ENCODE measurements around the gene PREX1.

DNA sequence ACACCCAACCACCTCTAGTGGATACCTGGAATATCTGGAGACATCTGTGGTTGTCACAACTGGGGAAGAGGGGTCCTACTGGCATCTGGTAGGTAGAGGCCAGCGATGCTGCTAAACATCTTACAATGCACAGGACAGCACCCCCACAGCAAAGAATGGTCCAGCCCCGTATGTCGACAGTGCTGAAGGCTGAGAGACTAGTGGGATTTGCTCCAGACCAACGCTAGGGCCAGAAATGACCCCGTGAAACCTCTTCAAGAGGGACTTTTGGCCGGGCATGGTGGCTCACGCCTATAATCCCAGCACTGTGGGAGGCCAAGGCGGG lies 7.2 kb downstream of the PREX1 start:
- TF ChIP-seq POLR2AphosphoS5 (IDR thresholded peaks at IDR 0.05; ENCODE audit: low read depth) = no peak
- TF ChIP-seq, protein P1, sequence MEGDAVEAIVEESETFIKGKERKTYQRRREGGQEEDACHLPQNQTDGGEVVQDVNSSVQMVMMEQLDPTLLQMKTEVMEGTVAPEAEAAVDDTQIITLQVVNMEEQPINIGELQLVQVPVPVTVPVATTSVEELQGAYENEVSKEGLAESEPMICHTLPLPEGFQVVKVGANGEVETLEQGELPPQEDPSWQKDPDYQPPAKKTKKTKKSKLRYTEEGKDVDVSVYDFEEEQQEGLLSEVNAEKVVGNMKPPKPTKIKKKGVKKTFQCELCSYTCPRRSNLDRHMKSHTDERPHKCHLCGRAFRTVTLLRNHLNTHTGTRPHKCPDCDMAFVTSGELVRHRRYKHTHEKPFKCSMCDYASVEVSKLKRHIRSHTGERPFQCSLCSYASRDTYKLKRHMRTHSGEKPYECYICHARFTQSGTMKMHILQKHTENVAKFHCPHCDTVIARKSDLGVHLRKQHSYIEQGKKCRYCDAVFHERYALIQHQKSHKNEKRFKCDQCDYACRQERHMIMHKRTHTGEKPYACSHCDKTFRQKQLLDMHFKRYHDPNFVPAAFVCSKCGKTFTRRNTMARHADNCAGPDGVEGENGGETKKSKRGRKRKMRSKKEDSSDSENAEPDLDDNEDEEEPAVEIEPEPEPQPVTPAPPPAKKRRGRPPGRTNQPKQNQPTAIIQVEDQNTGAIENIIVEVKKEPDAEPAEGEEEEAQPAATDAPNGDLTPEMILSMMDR (conservative IDR thresholded peaks at IDR 0.05; ENCODE audit: low read depth in 2 of 2) = no peak
- TF ChIP-seq, protein P2, sequence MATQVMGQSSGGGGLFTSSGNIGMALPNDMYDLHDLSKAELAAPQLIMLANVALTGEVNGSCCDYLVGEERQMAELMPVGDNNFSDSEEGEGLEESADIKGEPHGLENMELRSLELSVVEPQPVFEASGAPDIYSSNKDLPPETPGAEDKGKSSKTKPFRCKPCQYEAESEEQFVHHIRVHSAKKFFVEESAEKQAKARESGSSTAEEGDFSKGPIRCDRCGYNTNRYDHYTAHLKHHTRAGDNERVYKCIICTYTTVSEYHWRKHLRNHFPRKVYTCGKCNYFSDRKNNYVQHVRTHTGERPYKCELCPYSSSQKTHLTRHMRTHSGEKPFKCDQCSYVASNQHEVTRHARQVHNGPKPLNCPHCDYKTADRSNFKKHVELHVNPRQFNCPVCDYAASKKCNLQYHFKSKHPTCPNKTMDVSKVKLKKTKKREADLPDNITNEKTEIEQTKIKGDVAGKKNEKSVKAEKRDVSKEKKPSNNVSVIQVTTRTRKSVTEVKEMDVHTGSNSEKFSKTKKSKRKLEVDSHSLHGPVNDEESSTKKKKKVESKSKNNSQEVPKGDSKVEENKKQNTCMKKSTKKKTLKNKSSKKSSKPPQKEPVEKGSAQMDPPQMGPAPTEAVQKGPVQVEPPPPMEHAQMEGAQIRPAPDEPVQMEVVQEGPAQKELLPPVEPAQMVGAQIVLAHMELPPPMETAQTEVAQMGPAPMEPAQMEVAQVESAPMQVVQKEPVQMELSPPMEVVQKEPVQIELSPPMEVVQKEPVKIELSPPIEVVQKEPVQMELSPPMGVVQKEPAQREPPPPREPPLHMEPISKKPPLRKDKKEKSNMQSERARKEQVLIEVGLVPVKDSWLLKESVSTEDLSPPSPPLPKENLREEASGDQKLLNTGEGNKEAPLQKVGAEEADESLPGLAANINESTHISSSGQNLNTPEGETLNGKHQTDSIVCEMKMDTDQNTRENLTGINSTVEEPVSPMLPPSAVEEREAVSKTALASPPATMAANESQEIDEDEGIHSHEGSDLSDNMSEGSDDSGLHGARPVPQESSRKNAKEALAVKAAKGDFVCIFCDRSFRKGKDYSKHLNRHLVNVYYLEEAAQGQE (IDR thresholded peaks at IDR 0.05; ENCODE audit: unreplicated experiment) = no peak
- TF ChIP-seq, protein P3, sequence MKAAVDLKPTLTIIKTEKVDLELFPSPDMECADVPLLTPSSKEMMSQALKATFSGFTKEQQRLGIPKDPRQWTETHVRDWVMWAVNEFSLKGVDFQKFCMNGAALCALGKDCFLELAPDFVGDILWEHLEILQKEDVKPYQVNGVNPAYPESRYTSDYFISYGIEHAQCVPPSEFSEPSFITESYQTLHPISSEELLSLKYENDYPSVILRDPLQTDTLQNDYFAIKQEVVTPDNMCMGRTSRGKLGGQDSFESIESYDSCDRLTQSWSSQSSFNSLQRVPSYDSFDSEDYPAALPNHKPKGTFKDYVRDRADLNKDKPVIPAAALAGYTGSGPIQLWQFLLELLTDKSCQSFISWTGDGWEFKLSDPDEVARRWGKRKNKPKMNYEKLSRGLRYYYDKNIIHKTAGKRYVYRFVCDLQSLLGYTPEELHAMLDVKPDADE (IDR thresholded peaks at IDR 0.05) = no peak
